ENCODE results near the gene TAOK2. TPM values are rescaled to one million over a fixed set of nuclear protein-coding genes. Genes with fewer than 3 reads are reported as not detected.

TAOK2 gene
- polyA plus RNA-seq, 4 donors, result 35.4 to 60.5 (median 52.2) TPM

DNA sequence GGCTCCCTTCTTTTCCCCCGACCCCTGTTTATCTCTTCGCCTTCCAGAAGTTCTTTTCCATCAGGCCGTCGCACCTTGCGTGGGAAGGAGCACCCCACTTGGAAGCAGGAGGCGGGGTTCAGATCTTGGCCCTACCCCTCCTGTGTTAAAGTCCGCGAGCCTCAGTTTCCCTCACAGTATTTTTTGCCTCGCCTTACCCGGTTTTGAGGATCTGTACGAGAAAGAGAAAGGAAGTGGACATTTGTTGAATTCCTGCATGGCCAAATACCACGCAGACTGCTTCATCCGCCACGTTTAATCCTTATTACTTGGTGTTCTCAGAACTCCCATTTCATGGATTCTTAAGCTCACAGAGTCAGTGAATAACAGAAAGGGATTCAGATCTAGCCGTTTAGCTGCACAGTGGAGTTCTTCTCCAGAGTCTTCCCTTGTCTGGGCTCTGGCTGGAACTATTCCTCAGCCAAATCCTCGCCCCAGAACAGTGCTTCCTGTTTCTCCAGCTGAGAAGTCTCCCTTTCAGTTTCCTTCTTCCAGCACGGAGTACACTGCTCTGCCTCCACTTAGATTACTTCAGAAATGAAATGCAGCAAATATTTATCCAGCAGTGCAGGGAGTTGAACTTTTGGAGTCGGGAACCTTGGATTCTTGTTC, 11.2 kb upstream of the TAOK2 start:
- no peak for DNase-seq (ENCODE audit: low read depth in 4 of 4, low spot score in 2 of 4)

GRCh38 chr16:29963021-29963743, 10.5 kb upstream of the TAOK2 start:
- DNase-seq (ENCODE audit: low read depth in 4 of 4, low spot score in 2 of 4), result no peak

GRCh38 chr16:29968205-29968604, 5.5 kb upstream of the TAOK2 start:
- no peak for DNase-seq (ENCODE audit: low read depth in 4 of 4, low spot score in 2 of 4)

GRCh38 chr16:29971304-29971703, 2.4 kb upstream of the TAOK2 start:
- DNase-seq (ENCODE audit: low read depth in 4 of 4, low spot score in 2 of 4), result no peak

- DNase-seq (ENCODE audit: low read depth in 4 of 4, low spot score in 2 of 4), result no peak
Measured at GRCh38 chr16:29972500-29972899, 1.2 kb upstream of the TAOK2 start.

DNA sequence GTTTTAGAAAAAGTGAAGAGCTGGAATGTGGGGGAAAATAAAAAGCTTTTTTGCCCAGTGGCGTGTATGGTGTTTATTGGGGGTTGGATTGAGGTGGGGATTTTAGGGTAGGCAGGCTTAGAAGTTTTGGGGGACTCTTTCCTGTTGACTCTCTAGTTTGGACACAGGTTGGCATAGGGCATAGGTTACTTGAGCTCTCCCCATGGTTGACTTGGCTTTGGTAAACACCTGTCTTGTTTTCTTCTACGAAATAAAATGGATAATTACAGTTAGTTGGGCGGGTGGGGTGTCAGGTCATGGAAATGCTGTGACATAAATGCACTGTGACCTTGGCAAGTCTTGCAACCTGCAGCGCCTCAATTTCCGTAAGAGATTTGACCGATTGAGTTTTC, 680 bp upstream of the TAOK2 start:
- no peak for DNase-seq (ENCODE audit: low read depth in 4 of 4, low spot score in 2 of 4)

DNA sequence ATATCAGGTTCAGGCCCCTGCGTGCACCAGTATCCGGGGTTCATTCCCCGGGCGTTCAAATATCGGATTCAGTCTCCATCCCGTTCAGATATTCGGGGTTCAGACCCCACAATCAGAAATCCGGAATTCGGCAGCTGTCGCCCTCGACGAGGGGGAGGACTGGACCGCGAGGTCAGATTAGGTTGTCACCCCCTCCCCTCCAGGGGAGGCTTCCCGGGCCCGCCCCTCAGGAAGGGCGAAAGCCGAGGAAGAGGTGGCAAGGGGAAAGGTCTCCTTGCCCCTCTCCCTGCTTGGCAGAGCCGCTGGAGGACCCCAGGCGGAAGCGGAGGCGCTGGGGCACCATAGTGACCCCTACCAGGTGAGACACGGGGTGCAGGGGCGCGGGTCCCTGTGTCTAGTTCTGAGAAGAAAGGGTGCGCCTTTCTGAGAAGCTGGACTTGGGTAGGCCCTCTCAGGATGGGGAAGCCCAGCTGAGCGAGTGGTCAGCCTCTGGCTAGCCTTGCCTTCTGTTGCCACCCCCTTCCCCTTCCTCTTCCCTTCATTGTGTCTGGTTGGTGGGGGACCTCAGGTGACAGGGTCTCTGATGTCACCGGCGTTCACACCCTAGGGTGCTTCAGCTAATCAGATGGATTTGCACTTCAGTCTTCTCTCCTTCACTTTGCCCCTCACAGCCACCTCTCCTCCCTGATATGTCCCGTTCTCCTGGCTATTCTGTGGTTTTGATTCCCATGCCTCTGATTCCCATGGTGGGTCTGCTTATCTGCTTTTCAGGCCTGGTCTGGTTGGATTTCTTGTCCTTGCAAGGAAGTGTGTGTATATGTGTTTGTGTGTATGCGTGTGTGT, 844 bp downstream of the TAOK2 start:
- no peak for DNase-seq (ENCODE audit: low read depth in 4 of 4, low spot score in 2 of 4)

DNA sequence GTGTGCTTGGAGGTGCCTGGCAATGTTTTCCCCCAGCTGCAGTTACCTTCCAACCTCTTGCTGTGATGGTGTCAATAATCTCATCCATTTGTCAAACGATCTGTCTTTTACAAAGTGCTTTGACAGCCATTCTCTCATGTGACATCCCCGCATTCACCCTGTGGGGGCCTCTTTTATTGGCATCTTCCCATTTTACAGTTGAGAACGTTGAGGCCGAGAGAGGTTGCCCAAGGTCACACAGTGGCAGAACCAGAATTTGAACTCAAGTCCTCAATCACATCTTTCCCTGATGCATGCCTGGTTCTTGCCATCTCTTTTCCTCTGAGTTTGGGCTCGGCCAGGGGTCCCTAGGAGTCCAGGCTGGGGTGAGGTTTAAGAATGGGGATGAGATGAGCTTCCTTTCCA, 1.5 kb downstream of the TAOK2 start:
- DNase-seq (ENCODE audit: low read depth in 4 of 4, low spot score in 2 of 4), result no peak

GRCh38 chr16:29975811-29976511, 2.3 kb downstream of the TAOK2 start:
- DNase-seq (ENCODE audit: low read depth in 4 of 4, low spot score in 2 of 4), result no peak

- no peak for DNase-seq (ENCODE audit: low read depth in 4 of 4, low spot score in 2 of 4)
Measured at GRCh38 chr16:29977063-29977825, 3.6 kb downstream of the TAOK2 start.

DNA sequence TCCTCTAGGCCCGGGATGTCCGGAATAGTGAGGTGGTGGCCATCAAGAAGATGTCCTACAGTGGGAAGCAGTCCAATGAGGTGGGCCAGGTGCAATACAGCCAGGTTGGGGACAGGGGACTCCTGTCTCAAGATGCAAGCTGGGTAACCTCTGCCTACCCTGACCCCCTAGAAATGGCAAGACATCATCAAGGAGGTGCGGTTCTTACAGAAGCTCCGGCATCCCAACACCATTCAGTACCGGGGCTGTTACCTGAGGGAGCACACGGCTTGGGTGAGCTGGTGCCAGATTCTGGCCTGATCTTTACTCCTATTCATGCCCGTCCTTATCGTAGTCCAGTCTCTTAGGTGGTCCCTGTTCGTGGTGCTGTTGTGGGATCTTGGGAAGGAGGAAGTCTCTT, 4.4 kb downstream of the TAOK2 start:
- no peak for DNase-seq (ENCODE audit: low read depth in 4 of 4, low spot score in 2 of 4)

GRCh38 chr16:29978564-29979270, 5.0 kb downstream of the TAOK2 start:
- DNase-seq (ENCODE audit: low read depth in 4 of 4, low spot score in 2 of 4), result no peak

- no peak for DNase-seq (ENCODE audit: low read depth in 4 of 4, low spot score in 2 of 4)
Measured at GRCh38 chr16:29982560-29983419, 9.1 kb downstream of the TAOK2 start.

- no peak for DNase-seq (ENCODE audit: low read depth in 4 of 4, low spot score in 2 of 4)
Measured at GRCh38 chr16:29983420-29984136, 9.9 kb downstream of the TAOK2 start.

DNA sequence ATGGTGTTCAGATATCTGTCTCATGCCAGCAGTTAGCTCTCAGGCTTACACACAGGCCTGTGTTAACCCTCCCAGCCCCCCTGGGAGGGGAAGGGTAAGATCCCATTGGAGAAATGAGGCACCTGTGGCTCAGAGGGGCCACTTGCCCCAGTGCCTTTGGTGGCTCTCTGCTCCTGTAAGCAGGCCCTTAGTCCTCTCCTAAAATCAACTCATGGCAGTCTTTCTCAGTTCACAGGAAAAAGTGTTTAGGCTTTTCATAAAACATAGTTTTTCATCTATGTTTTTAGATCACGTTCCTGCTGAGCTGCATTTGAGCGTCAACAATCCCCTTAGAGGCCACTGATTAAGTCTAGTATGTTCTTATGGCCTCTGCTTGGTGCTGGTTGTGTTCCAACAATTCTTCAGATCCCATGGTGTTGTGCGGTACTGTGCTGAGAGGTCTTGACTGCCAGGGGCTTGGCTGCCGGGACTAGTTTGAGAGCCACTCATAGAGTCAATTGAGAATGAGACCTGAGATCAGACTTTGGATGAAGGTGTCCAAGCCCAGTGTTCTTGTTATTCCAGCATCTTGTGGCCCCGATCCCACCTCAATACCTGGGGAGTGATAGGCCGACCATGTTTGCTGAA, 10.6 kb downstream of the TAOK2 start:
- DNase-seq (ENCODE audit: low read depth in 4 of 4, low spot score in 2 of 4), result no peak

DNA sequence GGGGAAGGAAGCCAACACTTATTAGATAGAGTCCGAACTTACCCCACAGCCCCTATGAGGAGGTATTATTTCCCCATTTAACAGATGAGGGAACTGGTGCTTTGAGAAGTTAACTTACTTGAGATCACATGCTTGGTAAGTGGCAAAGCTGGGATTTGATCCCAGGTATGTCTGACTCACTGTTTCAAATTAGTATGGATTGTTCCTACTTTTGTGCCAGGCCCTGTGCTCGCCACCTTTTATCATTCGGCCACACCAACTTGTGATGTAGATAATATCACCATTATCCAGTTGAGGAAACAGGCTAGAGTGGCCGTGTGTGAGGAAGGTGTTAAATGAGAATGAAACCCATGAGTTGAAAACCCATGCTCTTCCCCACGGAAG, 11.1 kb downstream of the TAOK2 start:
- DNase-seq (ENCODE audit: low read depth in 4 of 4, low spot score in 2 of 4), result no peak

DNA sequence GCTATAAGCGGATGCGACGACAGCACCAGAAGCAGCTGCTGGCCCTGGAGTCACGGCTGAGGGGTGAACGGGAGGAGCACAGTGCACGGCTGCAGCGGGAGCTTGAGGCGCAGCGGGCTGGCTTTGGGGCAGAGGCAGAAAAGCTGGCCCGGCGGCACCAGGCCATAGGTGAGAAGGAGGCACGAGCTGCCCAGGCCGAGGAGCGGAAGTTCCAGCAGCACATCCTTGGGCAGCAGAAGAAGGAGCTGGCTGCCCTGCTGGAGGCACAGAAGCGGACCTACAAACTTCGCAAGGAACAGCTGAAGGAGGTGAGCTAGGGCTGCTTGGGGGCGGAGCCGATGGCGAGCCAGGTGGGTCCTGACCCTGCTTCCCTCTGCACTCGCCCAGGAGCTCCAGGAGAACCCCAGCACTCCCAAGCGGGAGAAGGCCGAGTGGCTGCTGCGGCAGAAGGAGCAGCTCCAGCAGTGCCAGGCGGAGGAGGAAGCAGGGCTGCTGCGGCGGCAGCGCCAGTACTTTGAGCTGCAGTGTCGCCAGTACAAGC, 11.7 kb downstream of the TAOK2 start:
- no peak for DNase-seq (ENCODE audit: low read depth in 4 of 4, low spot score in 2 of 4)
